GM10847 (cell line): Measurements from ENCODE around the gene SPNS2.

Source experiments
- POLR2A ChIP-seq: IDR thresholded peaks from 2 replicates; pipeline ENCODE4 v1.6.1; 2011; ENCODE audit not compliant: insufficient read length; ENCODE audit errors: extremely low read depth

SPNS2 gene

DNA sequence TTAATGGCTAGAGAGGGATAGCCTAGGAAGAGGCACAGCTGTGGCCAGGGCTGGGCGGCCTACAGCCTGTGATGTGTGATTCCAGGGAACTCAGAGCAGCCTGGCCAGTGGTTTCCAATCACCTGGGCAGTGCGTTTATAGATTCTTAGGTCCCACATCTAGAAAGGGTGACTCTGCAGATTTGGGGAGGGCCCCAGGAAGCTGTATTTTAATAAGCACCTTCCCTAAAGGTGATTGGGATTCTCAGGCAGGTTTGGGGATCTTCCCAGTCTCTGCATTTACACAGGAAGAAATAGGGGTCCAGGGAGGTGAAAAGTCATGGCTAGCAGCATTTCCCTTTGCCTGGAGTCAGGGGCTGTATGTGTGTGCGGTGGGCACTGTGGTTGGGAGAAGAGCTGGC is 9.5 kb downstream of the SPNS2 start:
- no peak for TF ChIP-seq POLR2A

- no peak for TF ChIP-seq POLR2A
Measured at GRCh38 chr17:4509401-4509800, 10.7 kb downstream of the SPNS2 start.

- no peak for TF ChIP-seq POLR2A
Measured at GRCh38 chr17:4509923-4510617, 11.4 kb downstream of the SPNS2 start.

DNA sequence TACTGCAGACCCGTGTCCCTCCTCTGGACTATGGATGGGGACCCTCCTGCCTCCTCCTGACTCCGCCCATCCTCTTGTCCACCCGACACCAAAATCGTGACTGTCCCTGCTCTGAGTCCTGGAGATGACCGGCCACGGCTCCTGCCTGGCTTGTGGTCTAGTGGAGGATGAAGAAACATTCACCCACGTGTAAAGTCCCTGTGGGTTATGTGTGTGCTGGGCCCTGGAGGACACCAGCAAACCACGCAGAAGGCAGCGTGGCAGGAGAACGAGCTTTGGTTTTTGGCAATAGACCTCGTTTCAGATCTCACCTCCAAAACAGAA is 11.9 kb downstream of the SPNS2 start:
- no peak for TF ChIP-seq POLR2A

- no peak for TF ChIP-seq POLR2A
Measured at GRCh38 chr17:4511199-4511932, 12.7 kb downstream of the SPNS2 start.

GRCh38 chr17:4512156-4513112 is 13.8 kb downstream of the SPNS2 start:
- TF ChIP-seq POLR2A = no peak

- no peak for TF ChIP-seq POLR2A
Measured at GRCh38 chr17:4513113-4514032, 14.7 kb downstream of the SPNS2 start.

- TF ChIP-seq POLR2A = no peak
Measured at GRCh38 chr17:4514206-4514605, 15.5 kb downstream of the SPNS2 start.

- no peak for TF ChIP-seq POLR2A
Measured at GRCh38 chr17:4514779-4515178, 16.1 kb downstream of the SPNS2 start.

DNA sequence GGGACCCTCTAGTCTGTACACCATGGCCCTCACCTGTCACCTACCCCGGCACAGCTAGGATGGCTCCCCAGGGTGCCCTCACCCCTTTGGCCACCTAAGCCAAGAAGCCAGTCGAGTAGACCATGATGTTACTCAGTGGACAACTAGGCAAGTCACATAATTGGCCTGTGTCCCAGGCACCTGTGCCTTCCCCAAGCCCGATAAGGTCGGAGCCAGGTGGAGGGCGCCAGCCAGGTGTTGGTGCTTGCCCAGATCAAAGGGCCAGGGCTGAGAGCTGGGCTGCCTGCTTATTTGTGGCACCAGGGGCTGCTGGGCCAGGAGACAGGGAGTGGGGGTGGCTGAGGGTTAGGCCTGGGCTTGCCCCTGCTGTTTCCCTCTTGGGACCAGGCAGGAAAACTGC is 16.8 kb downstream of the SPNS2 start:
- no peak for TF ChIP-seq POLR2A

DNA sequence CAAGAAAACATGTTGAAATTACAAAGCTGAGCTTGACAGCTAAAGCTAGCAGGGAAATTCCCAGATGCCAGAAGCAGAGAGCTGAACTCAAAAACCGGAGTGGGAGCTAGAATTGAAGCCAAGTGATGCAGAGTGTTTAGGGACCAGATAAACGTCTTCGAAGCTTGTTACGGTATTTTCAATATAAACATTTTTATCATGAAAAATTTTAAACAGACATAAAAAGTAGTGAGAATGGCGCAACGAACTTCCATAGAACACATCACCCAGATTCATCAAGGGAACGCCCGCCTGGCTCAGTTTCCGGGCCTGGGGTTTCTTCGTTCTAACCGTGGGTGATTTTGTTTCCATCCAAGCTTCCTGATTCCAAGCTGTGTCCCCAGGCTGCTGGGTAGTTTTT is 18.1 kb downstream of the SPNS2 start:
- TF ChIP-seq POLR2A = no peak

DNA sequence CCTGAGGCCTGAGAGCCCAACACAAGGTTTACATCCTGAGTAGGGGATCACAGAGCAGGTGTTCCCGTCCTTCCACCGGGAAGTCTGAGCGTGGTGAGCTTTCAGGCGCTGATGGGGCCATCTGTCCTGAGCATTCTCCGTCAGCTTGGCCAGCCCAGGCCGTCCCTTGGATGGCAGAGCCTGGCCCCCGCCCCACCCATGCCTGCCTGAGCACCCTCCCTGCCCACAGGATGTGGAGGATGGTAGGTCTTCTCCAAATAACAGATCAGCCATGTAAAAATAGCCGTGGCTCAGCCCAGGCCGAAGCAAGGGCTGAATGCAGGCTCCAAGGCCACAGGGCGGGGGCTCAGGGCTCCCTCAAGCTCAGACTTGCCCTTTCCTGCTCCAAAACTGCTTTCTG is 20.2 kb downstream of the SPNS2 start:
- no peak for TF ChIP-seq POLR2A

GRCh38 chr17:4519361-4519788 is 20.7 kb downstream of the SPNS2 start:
- TF ChIP-seq POLR2A = no peak

- TF ChIP-seq POLR2A = no peak
Measured at GRCh38 chr17:4520060-4520893, 21.6 kb downstream of the SPNS2 start.
